HEK293 (cell line): ENCODE measurements around the gene CAMK2D.

Experiments used
- CTCF ChIA-PET: fragments of 350-600 bp; formaldehyde crosslinking; extraction: SDS; loops from one replicate; lab custom pipeline; 2021; ENCODE audit warnings: antibody characterized with exemption; lab: Yijun Ruan, JAX
- POLR2A ChIA-PET: fragments of 300-600 bp; formaldehyde crosslinking; extraction: SDS; loops from one replicate; lab custom pipeline; 2020; ENCODE audit warnings: antibody characterized with exemption, inconsistent platforms; lab: Yijun Ruan, JAX
- H3K27ac ChIP-seq: fragments of 200-500 bp; sonication (Bioruptor generic); 2 replicates; pipeline ENCODE4 v1.5.1; 2014; ENCODE audit warnings: low read depth, low read length, control low read depth, inconsistent platforms; ENCODE audit errors: extremely low read depth
- H3K36me3 ChIP-seq, 2 experiments: fragments of 200-500 bp in 1 of 2; sonication (Bioruptor generic) in 1 of 2; 1 replicate in 1 of 2; 2 replicates in 1 of 2; pipeline ENCODE4 v1.5.1; 2014 to 2017; ENCODE audit warnings: inconsistent platforms in 2 of 2, low read length in 2 of 2; ENCODE audit not compliant: control insufficient read depth in 2 of 2, insufficient read depth in 1 of 2
- H3K4me1 ChIP-seq: fragments of 200-500 bp; sonication (Bioruptor generic); 2 replicates; pipeline ENCODE4 v1.5.1; 2014; ENCODE audit warnings: mild to moderate bottlenecking, low read length, inconsistent platforms; ENCODE audit not compliant: control insufficient read depth, insufficient read depth
- H3K4me3 ChIP-seq: 2 replicates; pipeline ENCODE4 v1.5.1; 2011; ENCODE audit warnings: low read depth, mild to moderate bottlenecking, control low read depth, low read length, moderate library complexity
- H3K9me3 ChIP-seq: fragments of 200-500 bp; sonication (Bioruptor generic); 2 replicates; pipeline ENCODE4 v1.5.1; 2014; ENCODE audit warnings: low read depth, low read length, inconsistent platforms; ENCODE audit not compliant: control insufficient read depth, insufficient read depth
- SALL2 ChIP-seq: fragments of 450-650 bp; formaldehyde crosslinking; IDR thresholded peaks from 2 replicates; pipeline ENCODE4 v1.5.0; 2017; ENCODE audit warnings: missing biosample characterization, mild to moderate bottlenecking, missing genetic modification characterization, borderline replicate concordance
- SCRT1 ChIP-seq: fragments of 450-650 bp; formaldehyde crosslinking; IDR thresholded peaks from 2 replicates; pipeline ENCODE4 v1.5.1; 2016; ENCODE audit warnings: missing biosample characterization, missing genetic modification characterization, borderline replicate concordance
- ZNF138 ChIP-seq: fragments of 450-650 bp; formaldehyde crosslinking; IDR thresholded peaks from 2 replicates; pipeline ENCODE4 v1.5.1; 2016; ENCODE audit warnings: missing biosample characterization, missing genetic modification characterization, borderline replicate concordance
- ZNF148 ChIP-seq: fragments of 450-650 bp; formaldehyde crosslinking; IDR thresholded peaks from 2 replicates; pipeline ENCODE4 v1.5.0; 2017; ENCODE audit warnings: missing biosample characterization, missing genetic modification characterization, borderline replicate concordance
- ZNF155 ChIP-seq: fragments of 450-650 bp; formaldehyde crosslinking; IDR thresholded peaks from 2 replicates; pipeline ENCODE4 v1.5.1; 2016; ENCODE audit warnings: missing biosample characterization, missing genetic modification characterization
- ZNF174 ChIP-seq: fragments of 450-650 bp; formaldehyde crosslinking; IDR thresholded peaks from 2 replicates; pipeline ENCODE4 v1.5.0; 2017; ENCODE audit warnings: missing biosample characterization, mild to moderate bottlenecking, missing genetic modification characterization
- ZNF175 ChIP-seq: fragments of 450-650 bp; formaldehyde crosslinking; IDR thresholded peaks from 2 replicates; pipeline ENCODE4 v1.5.1; 2016; ENCODE audit warnings: missing biosample characterization, missing genetic modification characterization
- ZNF2 ChIP-seq: fragments of 450-650 bp; formaldehyde crosslinking; IDR thresholded peaks from 2 replicates; pipeline ENCODE4 v1.5.1; 2016; ENCODE audit warnings: missing biosample characterization, missing genetic modification characterization
- ZNF266 ChIP-seq: fragments of 450-650 bp; formaldehyde crosslinking; IDR thresholded peaks from 2 replicates; pipeline ENCODE4 v1.5.1; 2016; ENCODE audit warnings: missing biosample characterization, missing genetic modification characterization, low read depth
- ZNF426 ChIP-seq: fragments of 450-650 bp; formaldehyde crosslinking; IDR thresholded peaks from 2 replicates; pipeline ENCODE4 v1.5.1; 2017; ENCODE audit warnings: missing biosample characterization, missing genetic modification characterization, mild to moderate bottlenecking, inconsistent platforms, moderate library complexity
- ZNF488 ChIP-seq: fragments of 450-650 bp; formaldehyde crosslinking; IDR thresholded peaks from 2 replicates; pipeline ENCODE4 v1.5.1; 2016; ENCODE audit warnings: missing biosample characterization, missing genetic modification characterization
- ZNF521 ChIP-seq: fragments of 450-650 bp; formaldehyde crosslinking; IDR thresholded peaks from 2 replicates; pipeline ENCODE4 v1.5.1; 2017; ENCODE audit warnings: missing biosample characterization, mild to moderate bottlenecking, missing genetic modification characterization
- ZNF529 ChIP-seq: fragments of 450-650 bp; formaldehyde crosslinking; IDR thresholded peaks from 2 replicates; pipeline ENCODE4 v1.5.1; 2017; ENCODE audit warnings: missing genetic modification characterization, missing biosample characterization; ENCODE audit not compliant: insufficient replicate concordance
- ZNF544 ChIP-seq: fragments of 450-650 bp; formaldehyde crosslinking; IDR thresholded peaks from 2 replicates; pipeline ENCODE4 v1.5.0; 2017; ENCODE audit warnings: missing biosample characterization, missing genetic modification characterization
- ZNF548 ChIP-seq: fragments of 450-650 bp; formaldehyde crosslinking; IDR thresholded peaks from 2 replicates; pipeline ENCODE4 v1.5.1; 2016; ENCODE audit warnings: missing biosample characterization, missing genetic modification characterization
- ZNF549 ChIP-seq: fragments of 450-650 bp; IDR thresholded peaks from 2 replicates; pipeline ENCODE4 v1.5.1; 2018; ENCODE audit warnings: missing biosample characterization, missing genetic modification characterization, mild to moderate bottlenecking, inconsistent platforms, moderate library complexity
- ZNF555 ChIP-seq: fragments of 450-650 bp; formaldehyde crosslinking; conservative IDR thresholded peaks from 2 replicates; pipeline ENCODE4 v1.5.1; 2017; ENCODE audit warnings: missing biosample characterization, mild to moderate bottlenecking, missing genetic modification characterization, inconsistent platforms
- ZNF621 ChIP-seq: fragments of 450-650 bp; formaldehyde crosslinking; IDR thresholded peaks from 2 replicates; pipeline ENCODE4 v1.5.1; 2017; ENCODE audit warnings: missing biosample characterization, missing genetic modification characterization
- ZNF624 ChIP-seq: fragments of 450-650 bp; formaldehyde crosslinking; IDR thresholded peaks from 2 replicates; pipeline ENCODE4 v1.5.1; 2017; ENCODE audit warnings: missing biosample characterization, missing genetic modification characterization
- ZNF664 ChIP-seq: fragments of 450-650 bp; formaldehyde crosslinking; IDR thresholded peaks from 2 replicates; pipeline ENCODE4 v1.5.1; 2016; ENCODE audit warnings: missing biosample characterization, missing genetic modification characterization
- TF ChIP-seq, protein P1 (sequence below): fragments of 450-650 bp; formaldehyde crosslinking; IDR thresholded peaks from 2 replicates; pipeline ENCODE4 v1.5.1; 2016; ENCODE audit warnings: missing biosample characterization, missing genetic modification characterization, borderline replicate concordance
- TF ChIP-seq, protein P2 (sequence below): fragments of 450-650 bp; formaldehyde crosslinking; IDR thresholded peaks from 2 replicates; pipeline ENCODE4 v1.5.1; 2017; ENCODE audit warnings: missing biosample characterization, missing genetic modification characterization
- TF ChIP-seq, protein P3 (sequence below): fragments of 450-650 bp; formaldehyde crosslinking; IDR thresholded peaks from 2 replicates; pipeline ENCODE4 v1.5.1; 2016; ENCODE audit warnings: missing biosample characterization, missing genetic modification characterization
- TF ChIP-seq, protein P4 (sequence below): fragments of 450-650 bp; formaldehyde crosslinking; IDR thresholded peaks from 2 replicates; pipeline ENCODE4 v1.5.1; 2016; ENCODE audit warnings: missing biosample characterization, missing genetic modification characterization

CAMK2D gene

DNA sequence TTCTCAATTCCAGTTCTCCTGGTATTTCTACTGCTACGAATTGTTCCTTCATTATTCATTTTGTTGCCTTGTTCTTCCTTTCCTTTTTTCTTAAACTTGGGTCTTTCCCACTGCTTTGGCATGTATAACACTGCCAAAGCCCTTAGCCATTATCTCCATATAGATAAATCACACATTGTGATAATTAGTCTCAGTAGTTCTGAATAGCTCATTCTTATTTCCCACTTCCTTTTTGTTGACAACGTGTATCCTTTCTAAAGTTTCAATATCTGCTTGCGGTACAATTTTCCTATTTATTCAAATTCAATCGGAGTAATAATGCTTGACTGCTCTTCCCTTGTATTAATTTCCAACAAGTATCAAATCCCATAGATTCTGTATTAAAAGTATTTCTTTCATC, 14.5 kb upstream of the CAMK2D start:
- Histone ChIP-seq H3K27ac (no peak overlapping the region), H3K4me3 (no peak overlapping the region), H3K36me3 (no peaks in the 10 kb centered on the region), H3K4me1 (no peaks in the 10 kb centered on the region), H3K9me3 (no peaks in the 10 kb centered on the region)
- CTCF ChIA-PET: no interaction called here
- no peak for TF ChIP-seq ZNF2 (tag by site-specific recombination)
- TF ChIP-seq, protein P1, sequence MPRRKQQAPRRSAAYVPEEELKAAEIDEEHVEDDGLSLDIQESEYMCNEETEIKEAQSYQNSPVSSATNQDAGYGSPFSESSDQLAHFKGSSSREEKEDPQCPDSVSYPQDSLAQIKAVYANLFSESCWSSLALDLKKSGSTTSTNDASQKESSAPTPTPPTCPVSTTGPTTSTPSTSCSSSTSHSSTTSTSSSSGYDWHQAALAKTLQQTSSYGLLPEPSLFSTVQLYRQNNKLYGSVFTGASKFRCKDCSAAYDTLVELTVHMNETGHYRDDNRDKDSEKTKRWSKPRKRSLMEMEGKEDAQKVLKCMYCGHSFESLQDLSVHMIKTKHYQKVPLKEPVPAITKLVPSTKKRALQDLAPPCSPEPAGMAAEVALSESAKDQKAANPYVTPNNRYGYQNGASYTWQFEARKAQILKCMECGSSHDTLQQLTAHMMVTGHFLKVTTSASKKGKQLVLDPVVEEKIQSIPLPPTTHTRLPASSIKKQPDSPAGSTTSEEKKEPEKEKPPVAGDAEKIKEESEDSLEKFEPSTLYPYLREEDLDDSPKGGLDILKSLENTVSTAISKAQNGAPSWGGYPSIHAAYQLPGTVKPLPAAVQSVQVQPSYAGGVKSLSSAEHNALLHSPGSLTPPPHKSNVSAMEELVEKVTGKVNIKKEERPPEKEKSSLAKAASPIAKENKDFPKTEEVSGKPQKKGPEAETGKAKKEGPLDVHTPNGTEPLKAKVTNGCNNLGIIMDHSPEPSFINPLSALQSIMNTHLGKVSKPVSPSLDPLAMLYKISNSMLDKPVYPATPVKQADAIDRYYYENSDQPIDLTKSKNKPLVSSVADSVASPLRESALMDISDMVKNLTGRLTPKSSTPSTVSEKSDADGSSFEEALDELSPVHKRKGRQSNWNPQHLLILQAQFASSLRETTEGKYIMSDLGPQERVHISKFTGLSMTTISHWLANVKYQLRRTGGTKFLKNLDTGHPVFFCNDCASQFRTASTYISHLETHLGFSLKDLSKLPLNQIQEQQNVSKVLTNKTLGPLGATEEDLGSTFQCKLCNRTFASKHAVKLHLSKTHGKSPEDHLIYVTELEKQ (tag by site-specific recombination): no peak
- TF ChIP-seq, protein P2, sequence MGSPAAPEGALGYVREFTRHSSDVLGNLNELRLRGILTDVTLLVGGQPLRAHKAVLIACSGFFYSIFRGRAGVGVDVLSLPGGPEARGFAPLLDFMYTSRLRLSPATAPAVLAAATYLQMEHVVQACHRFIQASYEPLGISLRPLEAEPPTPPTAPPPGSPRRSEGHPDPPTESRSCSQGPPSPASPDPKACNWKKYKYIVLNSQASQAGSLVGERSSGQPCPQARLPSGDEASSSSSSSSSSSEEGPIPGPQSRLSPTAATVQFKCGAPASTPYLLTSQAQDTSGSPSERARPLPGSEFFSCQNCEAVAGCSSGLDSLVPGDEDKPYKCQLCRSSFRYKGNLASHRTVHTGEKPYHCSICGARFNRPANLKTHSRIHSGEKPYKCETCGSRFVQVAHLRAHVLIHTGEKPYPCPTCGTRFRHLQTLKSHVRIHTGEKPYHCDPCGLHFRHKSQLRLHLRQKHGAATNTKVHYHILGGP (tag by site-specific recombination): no peak
- TF ChIP-seq ZNF621 (tag by site-specific recombination): no peak
- no peak for TF ChIP-seq ZNF624 (tag by site-specific recombination)
- no peak for TF ChIP-seq ZNF488 (tag by site-specific recombination)
- no peak for TF ChIP-seq SALL2
- no peak for TF ChIP-seq SCRT1 (tag by site-specific recombination)
- TF ChIP-seq, protein P3, sequence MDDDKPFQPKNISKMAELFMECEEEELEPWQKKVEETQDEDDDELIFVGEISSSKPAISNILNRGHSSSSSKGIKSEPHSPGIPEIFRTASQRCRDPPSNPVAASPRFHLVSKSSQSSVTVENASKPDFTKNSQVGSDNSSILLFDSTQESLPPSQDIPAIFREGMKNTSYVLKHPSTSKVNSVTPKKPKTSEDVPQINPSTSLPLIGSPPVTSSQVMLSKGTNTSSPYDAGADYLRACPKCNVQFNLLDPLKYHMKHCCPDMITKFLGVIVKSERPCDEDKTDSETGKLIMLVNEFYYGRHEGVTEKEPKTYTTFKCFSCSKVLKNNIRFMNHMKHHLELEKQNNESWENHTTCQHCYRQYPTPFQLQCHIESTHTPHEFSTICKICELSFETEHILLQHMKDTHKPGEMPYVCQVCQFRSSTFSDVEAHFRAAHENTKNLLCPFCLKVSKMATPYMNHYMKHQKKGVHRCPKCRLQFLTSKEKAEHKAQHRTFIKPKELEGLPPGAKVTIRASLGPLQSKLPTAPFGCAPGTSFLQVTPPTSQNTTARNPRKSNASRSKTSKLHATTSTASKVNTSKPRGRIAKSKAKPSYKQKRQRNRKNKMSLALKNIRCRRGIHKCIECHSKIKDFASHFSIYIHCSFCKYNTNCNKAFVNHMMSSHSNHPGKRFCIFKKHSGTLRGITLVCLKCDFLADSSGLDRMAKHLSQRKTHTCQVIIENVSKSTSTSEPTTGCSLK: no peak
- no peak for TF ChIP-seq ZNF549 (tag by site-specific recombination)
- no peak for TF ChIP-seq ZNF426 (tag by site-specific recombination)
- no peak for TF ChIP-seq ZNF266 (tag by site-specific recombination)
- POLR2A ChIA-PET: no interaction called here

DNA sequence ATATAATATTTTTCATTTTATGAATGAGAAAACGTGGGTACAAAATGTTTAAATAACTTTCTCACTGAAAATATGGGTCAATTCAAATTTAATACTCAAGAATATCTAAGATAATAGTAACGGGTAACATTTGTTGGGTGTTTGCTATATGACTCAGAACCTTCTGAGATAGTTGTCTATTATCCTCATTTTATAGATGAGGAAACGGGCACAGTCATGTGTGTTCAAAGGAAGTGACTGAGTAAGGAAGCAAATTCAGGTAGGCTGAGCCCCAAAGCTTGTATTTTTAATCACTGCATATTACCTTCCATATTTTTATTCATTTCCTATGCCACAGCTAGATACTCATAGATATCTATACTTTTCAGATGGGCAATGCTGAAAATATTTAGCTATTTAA, 12.2 kb upstream of the CAMK2D start:
- ChIA-PET POLR2A (no interaction called here), CTCF (interaction anchor here (0.7 kb wide), 1 partner anchor 11 kb away, joined by 3 read pairs; no protein-coding TSS in a partner anchor)
- Histone ChIP-seq H3K27ac (no peak overlapping the region), H3K9me3 (no peaks in the 10 kb centered on the region), H3K4me3 (no peak overlapping the region), H3K36me3 (no peaks in the 10 kb centered on the region), H3K4me1 (no peaks in the 10 kb centered on the region)
- TF ChIP-seq ZNF544 (tag by site-specific recombination) (no peak), ZNF148 (tag by site-specific recombination) (no peak), ZNF548 (tag by site-specific recombination) (no peak), ZNF138 (tag by site-specific recombination) (no peak), ZNF664 (tag by site-specific recombination) (no peak), ZNF529 (tag by site-specific recombination) (no peak), ZNF175 (tag by site-specific recombination) (no peak), ZNF174 (no peak), ZNF155 (tag by site-specific recombination) (no peak), ZNF521 (tag by site-specific recombination) (no peak), ZNF555 (no peak)
- TF ChIP-seq, protein P4, sequence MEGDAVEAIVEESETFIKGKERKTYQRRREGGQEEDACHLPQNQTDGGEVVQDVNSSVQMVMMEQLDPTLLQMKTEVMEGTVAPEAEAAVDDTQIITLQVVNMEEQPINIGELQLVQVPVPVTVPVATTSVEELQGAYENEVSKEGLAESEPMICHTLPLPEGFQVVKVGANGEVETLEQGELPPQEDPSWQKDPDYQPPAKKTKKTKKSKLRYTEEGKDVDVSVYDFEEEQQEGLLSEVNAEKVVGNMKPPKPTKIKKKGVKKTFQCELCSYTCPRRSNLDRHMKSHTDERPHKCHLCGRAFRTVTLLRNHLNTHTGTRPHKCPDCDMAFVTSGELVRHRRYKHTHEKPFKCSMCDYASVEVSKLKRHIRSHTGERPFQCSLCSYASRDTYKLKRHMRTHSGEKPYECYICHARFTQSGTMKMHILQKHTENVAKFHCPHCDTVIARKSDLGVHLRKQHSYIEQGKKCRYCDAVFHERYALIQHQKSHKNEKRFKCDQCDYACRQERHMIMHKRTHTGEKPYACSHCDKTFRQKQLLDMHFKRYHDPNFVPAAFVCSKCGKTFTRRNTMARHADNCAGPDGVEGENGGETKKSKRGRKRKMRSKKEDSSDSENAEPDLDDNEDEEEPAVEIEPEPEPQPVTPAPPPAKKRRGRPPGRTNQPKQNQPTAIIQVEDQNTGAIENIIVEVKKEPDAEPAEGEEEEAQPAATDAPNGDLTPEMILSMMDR (tag by site-specific recombination): no peak
